HL-60 (cell line): ENCODE data around the gene DCTD.

Source experiments
- CTCF ChIP-seq: IDR thresholded peaks from one replicate; pipeline ENCODE4 v1.5.1; 2011; ENCODE audit warnings: low read length, control low read depth, inconsistent platforms; ENCODE audit not compliant: insufficient read depth
- GABPA ChIP-seq: IDR thresholded peaks from 2 replicates; pipeline ENCODE4 v1.6.1; 2012; ENCODE audit warnings: low read depth
- POLR2AphosphoS5 ChIP-seq: IDR thresholded peaks from 2 replicates; pipeline ENCODE4 v1.6.1; 2012; ENCODE audit warnings: low read depth
- REST ChIP-seq: IDR thresholded peaks from 2 replicates; pipeline ENCODE4 v1.6.1; 2012; ENCODE audit warnings: low read depth; ENCODE audit not compliant: insufficient replicate concordance
- SPI1 ChIP-seq: IDR thresholded peaks from 2 replicates; pipeline ENCODE4 v1.6.1; 2012; ENCODE audit warnings: low read depth, mild to moderate bottlenecking, borderline replicate concordance

GRCh38 chr4:182861346-182861745 is 55.8 kb downstream of the DCTD start:
- TF ChIP-seq CTCF, result no peak
- TF ChIP-seq SPI1, result no peak
- no peak for TF ChIP-seq POLR2AphosphoS5
- TF ChIP-seq REST, result no peak
- TF ChIP-seq GABPA, result no peak
